ENCODE data around the gene SPEF2. TPM values are rescaled to one million over a fixed set of nuclear protein-coding genes. Genes with fewer than 3 reads are reported as not detected.
"Not testable (repeated sequence)": the region's sequence is repeated elsewhere in the genome, so short reads cannot be mapped to it uniquely, and the experiment has no call there.

The SPEF2 gene
- polyA plus RNA-seq, 2 of the 4 experiments (the other 2 are of a cell fraction): 2.2 to 8.7 TPM

GRCh38 chr5:35838370-35839042, 220.8 kb downstream of the SPEF2 start:
- H3K4me2 ChIP-seq: no peak overlapping the region
- H3K9me3 ChIP-seq: no peaks in the 10 kb centered on the region
- no peak overlapping the region for H3K27ac ChIP-seq
- WGBS (ENCODE audit: missing lambda C conversion rate): 62% methylated on average over 5 of the region's 5 CpGs
- no peak for DNase-seq (ENCODE audit: low read depth in 1 of 2, low spot score in 1 of 2)
- POLR2A ChIA-PET: no interaction called here
- no peak overlapping the region for H3K4me3 ChIP-seq
- no peak for FAIRE-seq
- ATAC-seq: no peak
- no peak for TF ChIP-seq SMC3 (IDR thresholded peaks at IDR 0.05)
- TF ChIP-seq POLR2AphosphoS2 (conservative IDR thresholded peaks at IDR 0.05; ENCODE audit: low read length): no peak
- no peak for TF ChIP-seq HOXB13 (CRISPR knock-in tag; IDR thresholded peaks at IDR 0.05; ENCODE audit: low read depth)
- no peak for TF ChIP-seq EHMT2 (IDR thresholded peaks at IDR 0.05; ENCODE audit: low read depth)
- no peak for TF ChIP-seq HES2 (IDR thresholded peaks at IDR 0.05)
- TF ChIP-seq, protein P1, sequence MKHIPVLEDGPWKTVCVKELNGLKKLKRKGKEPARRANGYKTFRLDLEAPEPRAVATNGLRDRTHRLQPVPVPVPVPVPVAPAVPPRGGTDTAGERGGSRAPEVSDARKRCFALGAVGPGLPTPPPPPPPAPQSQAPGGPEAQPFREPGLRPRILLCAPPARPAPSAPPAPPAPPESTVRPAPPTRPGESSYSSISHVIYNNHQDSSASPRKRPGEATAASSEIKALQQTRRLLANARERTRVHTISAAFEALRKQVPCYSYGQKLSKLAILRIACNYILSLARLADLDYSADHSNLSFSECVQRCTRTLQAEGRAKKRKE (CRISPR knock-in tag; IDR thresholded peaks at IDR 0.05; ENCODE audit: low read depth): no peak
- no peaks in the 10 kb centered on the region for H3K4me1 ChIP-seq
- CTCF ChIA-PET: interaction anchor here (0.5 kb wide), 1 partner anchor 14 kb away, joined by 3 read pairs; no protein-coding TSS in a partner anchor

- ChIA-PET CTCF (no interaction called here), POLR2A (no interaction called here)
- TF ChIP-seq POLR2AphosphoS2 (conservative IDR thresholded peaks at IDR 0.05; ENCODE audit: low read length): no peak
- TF ChIP-seq FOXS1 (CRISPR knock-in tag; IDR thresholded peaks at IDR 0.05): no peak
- TF ChIP-seq NFE2L2 (conservative IDR thresholded peaks at IDR 0.05; ENCODE audit: low read length): no peak
- no peak for TF ChIP-seq HES2 (IDR thresholded peaks at IDR 0.05)
- no peak for TF ChIP-seq CTCF (IDR thresholded peaks at IDR 0.05)
- TF ChIP-seq, protein P2, sequence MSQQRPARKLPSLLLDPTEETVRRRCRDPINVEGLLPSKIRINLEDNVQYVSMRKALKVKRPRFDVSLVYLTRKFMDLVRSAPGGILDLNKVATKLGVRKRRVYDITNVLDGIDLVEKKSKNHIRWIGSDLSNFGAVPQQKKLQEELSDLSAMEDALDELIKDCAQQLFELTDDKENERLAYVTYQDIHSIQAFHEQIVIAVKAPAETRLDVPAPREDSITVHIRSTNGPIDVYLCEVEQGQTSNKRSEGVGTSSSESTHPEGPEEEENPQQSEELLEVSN (IDR thresholded peaks at IDR 0.05; ENCODE audit: borderline replicate concordance, low read depth): no peak
- TF ChIP-seq, protein P3, sequence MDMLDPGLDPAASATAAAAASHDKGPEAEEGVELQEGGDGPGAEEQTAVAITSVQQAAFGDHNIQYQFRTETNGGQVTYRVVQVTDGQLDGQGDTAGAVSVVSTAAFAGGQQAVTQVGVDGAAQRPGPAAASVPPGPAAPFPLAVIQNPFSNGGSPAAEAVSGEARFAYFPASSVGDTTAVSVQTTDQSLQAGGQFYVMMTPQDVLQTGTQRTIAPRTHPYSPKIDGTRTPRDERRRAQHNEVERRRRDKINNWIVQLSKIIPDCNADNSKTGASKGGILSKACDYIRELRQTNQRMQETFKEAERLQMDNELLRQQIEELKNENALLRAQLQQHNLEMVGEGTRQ (IDR thresholded peaks at IDR 0.05): no peak
- TF ChIP-seq TP53 (CRISPR knock-in tag; IDR thresholded peaks at IDR 0.05): no peak
- TF ChIP-seq ZC3H11A (IDR thresholded peaks at IDR 0.05): no peak
- TF ChIP-seq, protein P4, sequence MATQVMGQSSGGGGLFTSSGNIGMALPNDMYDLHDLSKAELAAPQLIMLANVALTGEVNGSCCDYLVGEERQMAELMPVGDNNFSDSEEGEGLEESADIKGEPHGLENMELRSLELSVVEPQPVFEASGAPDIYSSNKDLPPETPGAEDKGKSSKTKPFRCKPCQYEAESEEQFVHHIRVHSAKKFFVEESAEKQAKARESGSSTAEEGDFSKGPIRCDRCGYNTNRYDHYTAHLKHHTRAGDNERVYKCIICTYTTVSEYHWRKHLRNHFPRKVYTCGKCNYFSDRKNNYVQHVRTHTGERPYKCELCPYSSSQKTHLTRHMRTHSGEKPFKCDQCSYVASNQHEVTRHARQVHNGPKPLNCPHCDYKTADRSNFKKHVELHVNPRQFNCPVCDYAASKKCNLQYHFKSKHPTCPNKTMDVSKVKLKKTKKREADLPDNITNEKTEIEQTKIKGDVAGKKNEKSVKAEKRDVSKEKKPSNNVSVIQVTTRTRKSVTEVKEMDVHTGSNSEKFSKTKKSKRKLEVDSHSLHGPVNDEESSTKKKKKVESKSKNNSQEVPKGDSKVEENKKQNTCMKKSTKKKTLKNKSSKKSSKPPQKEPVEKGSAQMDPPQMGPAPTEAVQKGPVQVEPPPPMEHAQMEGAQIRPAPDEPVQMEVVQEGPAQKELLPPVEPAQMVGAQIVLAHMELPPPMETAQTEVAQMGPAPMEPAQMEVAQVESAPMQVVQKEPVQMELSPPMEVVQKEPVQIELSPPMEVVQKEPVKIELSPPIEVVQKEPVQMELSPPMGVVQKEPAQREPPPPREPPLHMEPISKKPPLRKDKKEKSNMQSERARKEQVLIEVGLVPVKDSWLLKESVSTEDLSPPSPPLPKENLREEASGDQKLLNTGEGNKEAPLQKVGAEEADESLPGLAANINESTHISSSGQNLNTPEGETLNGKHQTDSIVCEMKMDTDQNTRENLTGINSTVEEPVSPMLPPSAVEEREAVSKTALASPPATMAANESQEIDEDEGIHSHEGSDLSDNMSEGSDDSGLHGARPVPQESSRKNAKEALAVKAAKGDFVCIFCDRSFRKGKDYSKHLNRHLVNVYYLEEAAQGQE (IDR thresholded peaks at IDR 0.05): no peak
- TF ChIP-seq ELK1 (IDR thresholded peaks at IDR 0.05; ENCODE audit: low read depth, low read length): no peak
- TF ChIP-seq MAZ (IDR thresholded peaks at IDR 0.05; ENCODE audit: borderline replicate concordance, low read depth, low read length): no peak
- no peak for TF ChIP-seq HEYL (CRISPR knock-in tag; IDR thresholded peaks at IDR 0.05)
- no peak for TF ChIP-seq SREBF2 (IDR thresholded peaks at IDR 0.05)
- TF ChIP-seq CBX8 (IDR thresholded peaks at IDR 0.05): no peak
- TF ChIP-seq MAFK (IDR thresholded peaks at IDR 0.05; ENCODE audit: partially characterized antibody): no peak
- no peak for TF ChIP-seq BCL3 (IDR thresholded peaks at IDR 0.05)
- TF ChIP-seq KDM1A (IDR thresholded peaks at IDR 0.05; ENCODE audit: low read depth): no peak
- TF ChIP-seq JUNB (IDR thresholded peaks at IDR 0.05): no peak
- H3K4me2 ChIP-seq: no peak overlapping the region
- no peak overlapping the region for H3K27ac ChIP-seq
- no peak for ATAC-seq
- FAIRE-seq: no peak
- H3K4me3 ChIP-seq: no peak overlapping the region
- H3K4me1 ChIP-seq: no peaks in the 10 kb centered on the region
- no peaks in the 10 kb centered on the region; the same call in 2 of the 3 replicates for H3K9me3 ChIP-seq
- no peak for DNase-seq (ENCODE audit: low read depth in 1 of 2, low spot score in 1 of 2)
Measured at GRCh38 chr5:35842856-35843255, 225.2 kb downstream of the SPEF2 start.

DNA sequence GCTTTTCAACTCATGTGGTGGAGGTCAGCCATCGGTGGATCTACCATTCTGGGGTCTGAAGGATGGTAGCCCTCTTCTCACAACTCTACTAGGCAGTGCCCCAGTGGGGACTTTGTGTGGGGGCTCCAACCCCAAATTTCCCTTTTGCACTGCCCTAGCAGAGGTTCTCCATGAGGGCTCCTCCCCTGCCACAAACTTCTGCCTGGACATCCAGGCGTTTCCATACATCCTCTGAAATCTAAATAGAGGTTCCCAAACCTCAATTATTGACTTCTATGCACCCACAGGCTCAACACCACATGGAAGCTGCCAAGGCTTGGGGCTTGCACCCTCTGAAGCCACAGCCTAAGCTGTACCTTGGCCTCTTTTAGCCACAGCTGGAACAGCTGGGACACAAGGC, 227.8 kb downstream of the SPEF2 start:
- ATAC-seq; FAIRE-seq; H3K9me3 ChIP-seq; H3K27ac ChIP-seq; H3K4me3 ChIP-seq; H3K4me1 ChIP-seq; H3K4me2 ChIP-seq; POLR2A ChIA-PET; CTCF ChIA-PET; DNase-seq (ENCODE audit: low read depth in 1 of 2, low spot score in 1 of 2): not testable (repeated sequence)
- 0% methylated on average over 2 of the region's 2 CpGs for WGBS (ENCODE audit: missing lambda C conversion rate)

All from A549 (cell line).